ENCODE data around the gene POTED. TPM values are rescaled to one million over a fixed set of nuclear protein-coding genes. Genes with fewer than 3 reads are reported as not detected.

The POTED gene
- not detected in 2 replicates for total RNA-seq

GRCh38 chr21:13609477-13609876 lies at the start of gene POTED:
TSS of gene POTED (plus strand) at chr21:13609777. CDS start at chr21:13610229, 452 bp downstream.

Small RNA genes lying within 50 kb of the gene (small RNA-seq; reads per million reads assigned to genes)
- not detected for gene AL050303.3
- not detected for gene MIR3118-1
- gene RNU6-286P, result not detected
